B cell (primary cell): Measurements from ENCODE around the gene HOXA3. TPM values are rescaled to one million over a fixed set of nuclear protein-coding genes. Genes with fewer than 3 reads are reported as not detected.

Source experiments
- ATAC-seq: fragments of 200-7000 bp; cut with Tn5 transposase; one replicate; pipeline ENCODE4 v1.10.0; 2021; ENCODE audit warnings: low read depth, mild to moderate bottlenecking, moderate number of reproducible peaks, moderate library complexity
- CTCF ChIA-PET: fragments of 350-600 bp; sonication (Branson Sonifier 250); formaldehyde crosslinking; loops from one replicate; lab custom pipeline; 2021; ENCODE audit warnings: antibody characterized with exemption, inconsistent platforms; lab: Charles Lee
- POLR2A ChIA-PET: fragments of 350-600 bp; sonication (Branson Sonifier 250); formaldehyde crosslinking; loops from one replicate; lab custom pipeline; 2021; ENCODE audit warnings: antibody characterized with exemption; lab: Charles Lee
- DNase-seq: peaks from one replicate; pipeline ENCODE4 v3.0.0; 2013
- H2AFZ ChIP-seq: 2 replicates; pipeline ENCODE4 v1.6.1; 2012; ENCODE audit warnings: mild to moderate bottlenecking, low read depth, low read length; ENCODE audit not compliant: insufficient read depth, poor library complexity, severe bottlenecking
- H3K27ac ChIP-seq, 2 donors: 1 replicate in 1 of 2; 2 replicates in 1 of 2; pipeline ENCODE4 v1.5.1; 2012 to 2013; ENCODE audit warnings: low read length in 2 of 2, mild to moderate bottlenecking in 2 of 2, moderate library complexity in 1 of 2
- H3K27me3 ChIP-seq, 4 experiments: fragments of 200-600 bp in 1 of 4; sonication (generic) in 1 of 4; replicated peaks in 1 of 4; 1 replicate in 2 of 4; 2 replicates in 2 of 4; pipeline versions ENCODE4 v1.6.1 to v1.7.0; 2013 to 2016; ENCODE audit warnings: low read length in 3 of 4, mild to moderate bottlenecking in 2 of 4, mixed read lengths in 1 of 4, moderate library complexity in 1 of 4; ENCODE audit not compliant: insufficient read depth in 4 of 4, control insufficient read depth in 3 of 4; ENCODE audit errors: control extremely low read depth in 1 of 4
- H3K36me3 ChIP-seq, 2 experiments: replicated peaks in 1 of 2; 1 replicate in 1 of 2; 2 replicates in 1 of 2; pipeline versions ENCODE4 v1.6.1 to v1.7.1; 2013; ENCODE audit warnings: low read length in 1 of 2; ENCODE audit not compliant: insufficient read depth in 2 of 2, control insufficient read depth in 1 of 2; ENCODE audit errors: control extremely low read depth in 1 of 2, extremely low read depth in 1 of 2
- H3K4me1 ChIP-seq, 2 donors: fragments of 200-600 bp in 1 of 2; sonication (generic) in 1 of 2; 1 replicate in 1 of 2; 2 replicates in 1 of 2; pipeline versions ENCODE4 v1.5.1 to v1.6.1; 2013 to 2017; ENCODE audit warnings: low read length in 2 of 2; ENCODE audit not compliant: control insufficient read depth in 2 of 2, insufficient read depth in 2 of 2
- H3K4me2 ChIP-seq: replicated peaks from 2 replicates; pipeline ENCODE3; 2012; ENCODE audit warnings: mild to moderate bottlenecking, low read depth, low read length; ENCODE audit not compliant: poor library complexity, severe bottlenecking
- H3K4me3 ChIP-seq, 5 experiments: fragments of 200-600 bp in 1 of 5; sonication (generic) in 1 of 5; 1 replicate in 3 of 5; 2 replicates in 2 of 5; pipeline versions ENCODE4 v1.5.1 to v1.7.0; 2011 to 2016; ENCODE audit warnings: low read length in 4 of 5, mild to moderate bottlenecking in 4 of 5, low read depth in 2 of 5, control low read depth in 1 of 5, moderate library complexity in 1 of 5; ENCODE audit not compliant: insufficient read depth in 1 of 5; ENCODE audit errors: control extremely low read depth in 1 of 5, extremely low read depth in 1 of 5
- H3K79me2 ChIP-seq: fragments of 200-600 bp; sonication (generic); one replicate; pipeline ENCODE4 v1.6.0; 2016; ENCODE audit warnings: low read length; ENCODE audit not compliant: control insufficient read depth, insufficient read depth
- H3K9ac ChIP-seq: fragments of 200-600 bp; sonication (generic); 2 replicates; pipeline ENCODE4 v1.6.1; 2017; ENCODE audit warnings: mild to moderate bottlenecking, low read length, moderate library complexity
- H3K9me3 ChIP-seq, 3 donors: one replicate each; pipeline versions ENCODE4 v1.6.1 to v1.7.1; 2013; ENCODE audit warnings: low read length in 2 of 3; ENCODE audit not compliant: control insufficient read depth in 2 of 3, insufficient read depth in 1 of 3; ENCODE audit errors: control extremely low read depth in 1 of 3
- H4K20me1 ChIP-seq: 2 replicates; pipeline ENCODE4 v1.6.0; 2012; ENCODE audit warnings: mild to moderate bottlenecking, low read length; ENCODE audit not compliant: insufficient read depth, control insufficient read depth, poor library complexity, severe bottlenecking
- H3K27ac Mint-ChIP-seq: one replicate; pipeline ENCODE4 v1.8.0; 2021; ENCODE audit warnings: mixed read lengths
- H3K27me3 Mint-ChIP-seq: one replicate; pipeline ENCODE4 v1.8.0; 2021; ENCODE audit warnings: mixed read lengths
- H3K4me1 Mint-ChIP-seq: one replicate; pipeline ENCODE4 v1.8.0; 2021; ENCODE audit warnings: mixed read lengths
- H3K4me3 Mint-ChIP-seq: one replicate; pipeline ENCODE4 v1.8.0; 2021; ENCODE audit warnings: mixed read lengths
- H3K9me3 Mint-ChIP-seq: one replicate; pipeline ENCODE4 v1.8.0; 2022; ENCODE audit warnings: mixed read lengths; ENCODE audit not compliant: insufficient read depth
- EZH2 ChIP-seq: IDR thresholded peaks from 2 replicates; pipeline ENCODE4 v1.6.1; 2012; ENCODE audit warnings: borderline replicate concordance, low read depth, mild to moderate bottlenecking, moderate library complexity, low read length; ENCODE audit not compliant: insufficient read depth, poor library complexity, severe bottlenecking
- WGBS: methylation state at CpG from one replicate; pipeline ENCODE4 v1.1.5; 2013; ENCODE audit warnings: missing lambda C conversion rate; ENCODE audit not compliant: insufficient coverage; 5-methylcytosine and 5-hydroxymethylcytosine counted together
- intact Hi-C: fragments of 100-400 bp; cut with micrococcal nuclease; formaldehyde crosslinking; loops from one replicate; pipeline ENCODE4 v1.10.0; 2022
- polyA plus RNA-seq: library from polyadenylated mRNA; depleted of rRNA; stranded (reverse); fragments of >200 nt; gene quantifications from 2 replicates; pipeline ENCODE4 v1.2.3, GENCODE V29; 2012
- total RNA-seq, 2 donors: library from RNA; stranded (reverse); fragments of 120-200 nt in 1 of 2; gene quantifications; 1 replicate in 1 of 2; 2 replicates in 1 of 2; pipeline versions ENCODE4 v1.2.3 to v1.2.4, GENCODE V29; 2013 to 2022
- TF ChIP-seq, protein P1 (sequence below): fragments of 200-600 bp; IDR thresholded peaks from one replicate; pipeline ENCODE4 v1.8.0; 2022; ENCODE audit warnings: antibody characterized with exemption, mild to moderate bottlenecking

HOXA3 gene
- total and polyA plus RNA-seq, 2 donors (not counting 1 experiment from before 2014, with no cell fraction given) = 0.07 TPM; not detected in 1

DNA sequence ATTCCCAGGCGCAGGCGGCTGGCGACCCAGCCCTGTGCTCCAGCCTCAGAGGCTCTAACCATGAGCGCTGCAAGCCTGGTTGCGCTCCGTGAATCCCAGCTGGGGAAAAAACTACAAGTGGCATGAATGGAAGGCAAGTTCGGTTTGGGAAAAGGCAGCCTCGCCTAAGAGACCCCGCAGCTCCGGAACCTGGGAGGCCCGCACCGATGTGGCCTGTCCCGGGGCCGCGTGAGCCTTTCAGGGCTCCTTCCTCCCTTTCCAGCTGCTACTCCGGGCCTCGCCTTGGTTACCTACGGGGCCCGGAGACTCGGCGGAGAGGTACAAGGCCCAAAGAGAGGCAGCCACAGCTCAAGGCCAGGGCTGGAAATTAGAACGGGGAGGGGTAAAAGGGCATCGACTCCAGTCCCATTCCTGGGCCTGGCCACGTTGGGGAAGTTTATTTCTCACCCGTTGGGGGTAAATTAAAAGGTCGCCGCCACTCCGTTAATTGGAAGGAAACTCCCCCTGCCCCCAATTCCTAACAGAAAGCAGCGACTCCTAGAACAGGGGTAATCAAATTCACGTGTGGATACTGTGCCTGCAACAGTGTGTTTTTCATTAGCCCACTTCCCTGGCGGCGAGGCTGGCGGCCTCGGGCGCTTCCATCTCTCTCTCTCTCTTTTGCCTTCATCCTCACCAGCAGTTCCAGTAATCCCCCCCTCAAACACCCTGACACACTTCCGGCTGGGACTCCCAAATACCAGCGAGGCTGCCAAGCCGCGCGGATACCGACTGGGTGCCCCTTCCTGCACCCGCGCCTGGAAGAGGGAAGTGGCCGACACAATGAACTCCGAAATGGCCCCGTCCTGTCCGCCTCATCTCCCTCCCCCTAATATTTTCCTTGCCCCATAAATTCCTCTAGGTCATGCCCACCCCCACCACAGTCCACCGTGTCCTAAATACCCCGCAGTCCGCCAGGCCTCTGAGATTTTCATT is 14.4 kb upstream of the HOXA3 start:
- Mint-ChIP-seq H3K27ac (peak overlapping the region; percentile 84), H3K4me1 (peaks cover 20% of the 10 kb centered on the region), H3K4me3 (no peak overlapping the region), H3K9me3 (no peaks in the 10 kb centered on the region), H3K27me3 (peaks cover 64% of the 10 kb centered on the region)
- Histone ChIP-seq H3K27ac (no peak overlapping the region), H3K9ac (no peak overlapping the region), H3K4me1 (peaks cover 33 to 56% of the 10 kb centered on the region in 2 donors), H3K79me2 (no peaks in the 10 kb centered on the region), H3K4me2 (no peak overlapping the region), H3K27me3 (peaks cover 0 to 98% (median 84%) of the 10 kb centered on the region in 4 experiments), H3K36me3 (no peaks in the 10 kb centered on the region), H4K20me1 (peaks cover 10% of the 10 kb centered on the region), H3K4me3 (no peak overlapping the region), H3K9me3 (peaks cover 0 to 81% (median 18%) of the 10 kb centered on the region in 3 donors), H2AFZ (no peak overlapping the region)
- WGBS = 9% methylated on average over 39 of the region's 50 CpGs
- POLR2A ChIA-PET = no interaction called here
- TF ChIP-seq EZH2 = peak; percentile 89
- TF ChIP-seq, protein P1, sequence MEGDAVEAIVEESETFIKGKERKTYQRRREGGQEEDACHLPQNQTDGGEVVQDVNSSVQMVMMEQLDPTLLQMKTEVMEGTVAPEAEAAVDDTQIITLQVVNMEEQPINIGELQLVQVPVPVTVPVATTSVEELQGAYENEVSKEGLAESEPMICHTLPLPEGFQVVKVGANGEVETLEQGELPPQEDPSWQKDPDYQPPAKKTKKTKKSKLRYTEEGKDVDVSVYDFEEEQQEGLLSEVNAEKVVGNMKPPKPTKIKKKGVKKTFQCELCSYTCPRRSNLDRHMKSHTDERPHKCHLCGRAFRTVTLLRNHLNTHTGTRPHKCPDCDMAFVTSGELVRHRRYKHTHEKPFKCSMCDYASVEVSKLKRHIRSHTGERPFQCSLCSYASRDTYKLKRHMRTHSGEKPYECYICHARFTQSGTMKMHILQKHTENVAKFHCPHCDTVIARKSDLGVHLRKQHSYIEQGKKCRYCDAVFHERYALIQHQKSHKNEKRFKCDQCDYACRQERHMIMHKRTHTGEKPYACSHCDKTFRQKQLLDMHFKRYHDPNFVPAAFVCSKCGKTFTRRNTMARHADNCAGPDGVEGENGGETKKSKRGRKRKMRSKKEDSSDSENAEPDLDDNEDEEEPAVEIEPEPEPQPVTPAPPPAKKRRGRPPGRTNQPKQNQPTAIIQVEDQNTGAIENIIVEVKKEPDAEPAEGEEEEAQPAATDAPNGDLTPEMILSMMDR = no peak
- CTCF ChIA-PET = interaction anchor here (1.5 kb wide), 1 partner anchor 32 kb away, joined by 6 read pairs; no protein-coding TSS in a partner anchor
- intact Hi-C loops = loop anchor here (10.0 kb wide), 2 partner anchors 892 to 972 kb away; no protein-coding TSS in a partner anchor
- peak; percentile 37 for DNase-seq
- no peak for ATAC-seq
